Peyer's patch (tissue), 4 donors: ENCODE results near the gene ALKBH2.

Experiments used
- CTCF ChIP-seq, 6 experiments: fragments of 450-650 bp in 4 of 6; fragments of 200-600 bp in 2 of 6; sonication (generic) in 1 of 6; IDR thresholded peaks; one replicate each; pipeline ENCODE4 v1.5.1; 2017 to 2019; ENCODE audit warnings: antibody characterized with exemption in 6 of 6, mild to moderate bottlenecking in 3 of 6, moderate library complexity in 1 of 6
- POLR2A ChIP-seq, 2 donors: fragments of 450-650 bp; IDR thresholded peaks; one replicate each; pipeline ENCODE4 v1.5.1; 2017; ENCODE audit warnings: antibody characterized with exemption in 2 of 2, mild to moderate bottlenecking in 2 of 2, moderate library complexity in 2 of 2

DNA sequence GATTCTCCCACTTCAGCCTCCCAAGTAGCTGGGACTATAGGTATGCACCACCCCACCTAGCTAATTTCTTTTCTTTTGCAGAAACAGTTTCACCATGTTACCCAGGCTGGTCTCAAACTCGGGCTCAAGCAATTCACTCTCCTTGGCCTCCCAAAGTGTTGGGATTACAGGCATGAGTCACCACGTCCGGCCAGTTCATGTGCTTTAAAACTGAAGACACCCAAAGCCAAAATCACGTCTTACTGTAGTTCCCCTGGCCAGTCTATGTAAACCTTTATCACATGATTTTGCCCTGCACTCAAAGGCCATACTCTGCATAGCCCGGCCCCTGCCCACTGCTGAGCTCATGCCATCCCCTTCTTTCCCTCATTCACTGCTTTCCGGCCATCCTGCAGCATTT, 4.5 kb downstream of the ALKBH2 start:
- TF ChIP-seq CTCF (IDR thresholded peaks at IDR 0.05) (no peak), POLR2A (IDR thresholded peaks at IDR 0.05) (no peak)
